Nephron progenitor cell (in vitro differentiated cells): Measurements from ENCODE around the gene KRTAP10-2.

Experiments used
- DNase-seq: peaks from one replicate; pipeline ENCODE4 v3.0.0; 2021
- H3K27ac Mint-ChIP-seq: 2 replicates; pipeline ENCODE4 v1.8.0; 2021; ENCODE audit warnings: mild to moderate bottlenecking, moderate library complexity, mixed read lengths
- H3K27me3 Mint-ChIP-seq: 2 replicates; pipeline ENCODE4 v1.8.0; 2021; ENCODE audit warnings: mild to moderate bottlenecking, low read depth, mixed read lengths; ENCODE audit not compliant: poor library complexity
- H3K36me3 Mint-ChIP-seq: 2 replicates; pipeline ENCODE4 v1.8.0; 2021; ENCODE audit warnings: low read depth, mixed read lengths
- H3K4me1 Mint-ChIP-seq: 2 replicates; pipeline ENCODE4 v1.8.0; 2021; ENCODE audit warnings: mixed read lengths
- H3K4me3 Mint-ChIP-seq: 2 replicates; pipeline ENCODE4 v1.8.0; 2021; ENCODE audit warnings: mild to moderate bottlenecking, moderate library complexity, mixed read lengths
- H3K9me3 Mint-ChIP-seq: 2 replicates; pipeline ENCODE4 v1.8.0; 2021; ENCODE audit warnings: mild to moderate bottlenecking, moderate library complexity, mixed read lengths
- CTCF ChIP-seq: fragments of 200-600 bp; sonication (generic); IDR thresholded peaks from 2 replicates; pipeline ENCODE4 v1.5.0; 2021; ENCODE audit warnings: antibody characterized with exemption

The KRTAP10-2 gene

GRCh38 chr21:44571844-44572782, 20.8 kb upstream of the KRTAP10-2 start:
- H3K4me1 Mint-ChIP-seq = peaks cover 14% of the 10 kb centered on the region
- peak overlapping the region; percentile 29 for H3K27ac Mint-ChIP-seq
- DNase-seq = no peak
- H3K4me3 Mint-ChIP-seq = no peak overlapping the region
- peaks cover 4% of the 10 kb centered on the region for H3K36me3 Mint-ChIP-seq
- peaks cover 52% of the 10 kb centered on the region for H3K9me3 Mint-ChIP-seq
- H3K27me3 Mint-ChIP-seq = peaks cover 34% of the 10 kb centered on the region
- TF ChIP-seq CTCF = no peak

GRCh38 chr21:44571296-44571695, 20.0 kb upstream of the KRTAP10-2 start:
- H3K4me3 Mint-ChIP-seq = no peak overlapping the region

GRCh38 chr21:44569861-44570517, 18.7 kb upstream of the KRTAP10-2 start:
- H3K27ac Mint-ChIP-seq = no peak overlapping the region
- peaks cover 6% of the 10 kb centered on the region for H3K4me1 Mint-ChIP-seq
- H3K27me3 Mint-ChIP-seq = peaks cover 29% of the 10 kb centered on the region
- no peak for TF ChIP-seq CTCF
- DNase-seq = no peak
- no peaks in the 10 kb centered on the region for H3K36me3 Mint-ChIP-seq
- no peak overlapping the region for H3K4me3 Mint-ChIP-seq
- peaks cover 35% of the 10 kb centered on the region for H3K9me3 Mint-ChIP-seq

More at GRCh38 chr21:44571296-44571695, 20.0 kb upstream of the KRTAP10-2 start:
- Mint-ChIP-seq H3K9me3 (peaks cover 45% of the 10 kb centered on the region), H3K4me1 (peaks cover 14% of the 10 kb centered on the region), H3K27me3 (peaks cover 34% of the 10 kb centered on the region), H3K36me3 (peaks cover 4% of the 10 kb centered on the region), H3K27ac (no peak overlapping the region)
- TF ChIP-seq CTCF = no peak
- DNase-seq = no peak

GRCh38 chr21:44568667-44569556, 17.6 kb upstream of the KRTAP10-2 start:
- DNase-seq = no peak
- Mint-ChIP-seq H3K36me3 (no peaks in the 10 kb centered on the region), H3K27ac (no peak overlapping the region), H3K9me3 (peaks cover 35% of the 10 kb centered on the region), H3K27me3 (peaks cover 29% of the 10 kb centered on the region), H3K4me1 (no peaks in the 10 kb centered on the region), H3K4me3 (no peak overlapping the region)
- TF ChIP-seq CTCF = no peak

GRCh38 chr21:44568261-44568660, 17.0 kb upstream of the KRTAP10-2 start:
- TF ChIP-seq CTCF = no peak
- H3K4me1 Mint-ChIP-seq = no peaks in the 10 kb centered on the region
- DNase-seq = no peak
- no peaks in the 10 kb centered on the region for H3K36me3 Mint-ChIP-seq
- H3K9me3 Mint-ChIP-seq = peaks cover 35% of the 10 kb centered on the region
- H3K27ac Mint-ChIP-seq = no peak overlapping the region
- H3K27me3 Mint-ChIP-seq = peaks cover 27% of the 10 kb centered on the region
- H3K4me3 Mint-ChIP-seq = no peak overlapping the region
